PFSK-1 (cell line): Measurements from ENCODE around the gene MSI2.

Experiments
- FOXP2 ChIP-seq: optimal IDR thresholded peaks from 2 replicates; pipeline ENCODE3; 2011; ENCODE audit warnings: borderline replicate concordance, control low read depth, inconsistent platforms; ENCODE audit not compliant: insufficient read depth; ENCODE audit errors: extremely low read length, extremely low read depth
- POLR2AphosphoS5 ChIP-seq: IDR thresholded peaks from 2 replicates; pipeline ENCODE4 v1.6.1; 2012; ENCODE audit warnings: low read depth, mild to moderate bottlenecking, control low read depth, low read length, moderate library complexity
- REST ChIP-seq, 2 experiments: IDR thresholded peaks; 2 replicates each; pipeline versions ENCODE4 v1.6.1 to v1.8.0; 2011 to 2012; ENCODE audit warnings: low read depth in 2 of 2, low read length in 2 of 2, control low read depth in 1 of 2, inconsistent platforms in 1 of 2, mild to moderate bottlenecking in 1 of 2, moderate library complexity in 1 of 2; ENCODE audit not compliant: insufficient read depth in 1 of 2
- SIN3A ChIP-seq: IDR thresholded peaks from 2 replicates; pipeline ENCODE4 v1.6.1; 2012; ENCODE audit warnings: mild to moderate bottlenecking, low read length, moderate library complexity, borderline replicate concordance; ENCODE audit not compliant: insufficient read depth
- TAF1 ChIP-seq: IDR thresholded peaks from 2 replicates; pipeline ENCODE4 v1.6.1; 2012; ENCODE audit warnings: low read length, control low read depth, borderline replicate concordance; ENCODE audit not compliant: insufficient read depth

GRCh38 chr17:57447357-57447989 is 191.2 kb downstream of the MSI2 start:
- no peak for TF ChIP-seq TAF1
- TF ChIP-seq SIN3A = no peak
- TF ChIP-seq POLR2AphosphoS5 = no peak
- TF ChIP-seq FOXP2 = no peak
- no peak for TF ChIP-seq REST (IDR thresholded peaks at IDR 0.05; ENCODE audit: insufficient read depth in 1 of 2, low read depth in 2 of 2, low read length in 2 of 2)
